ENCODE measurements around the gene MGARP.

GRCh38 chr4:139282721-139283075 lies 2.7 kb upstream of the MGARP start:
- no peak for TF ChIP-seq POLR2A (IDR thresholded peaks at IDR 0.05; ENCODE audit: low read length)
- no peak for TF ChIP-seq GATA1 (IDR thresholded peaks at IDR 0.05; ENCODE audit: low read depth, low read length)
